ENCODE measurements around the gene KCNG3. TPM values are rescaled to one million over a fixed set of nuclear protein-coding genes. Genes with fewer than 3 reads are reported as not detected.
A peak's percentile ranks its signal among the peaks of the same experiment; 100 is the strongest.

KCNG3 gene
- total and polyA plus RNA-seq, 10 donors = 0.10 TPM; not detected in 9

GRCh38 chr2:42495234-42495581, 1.4 kb upstream of the KCNG3 start:
- DNase-seq = no peak
- intact Hi-C loops (cut with DNase I; ENCODE audit: low total_unique reads) = loop anchor here (5.0 kb wide), 1 partner anchor 167 kb away; no protein-coding TSS in a partner anchor
- no peaks in the 10 kb centered on the region for H3K36me3 ChIP-seq
- no peak for TF ChIP-seq POLR2AphosphoS5 (IDR thresholded peaks at IDR 0.05)
- no peak for TF ChIP-seq CTCF (IDR thresholded peaks at IDR 0.05 in 8 of 11, conservative IDR thresholded peaks at IDR 0.05 in 3 of 11)
- TF ChIP-seq POLR2A (IDR thresholded peaks at IDR 0.05) = no peak
- H3K4me3 ChIP-seq = peak overlapping the region in 3 of 8 donors; percentile 63 to 85 (median 74)
- 0 to 3% (median 0%) methylated on average over 1 of the region's 1 CpG for WGBS, 5 donors
- peaks cover 0 to 64% (median 36%) of the 10 kb centered on the region in 7 donors for H3K27me3 ChIP-seq (replicated peaks in 1 of 7)
- peaks cover 6 to 27% (median 24%) of the 10 kb centered on the region in 6 donors for H3K4me1 ChIP-seq
- no peak overlapping the region for H3K27ac ChIP-seq
- H3K9me3 ChIP-seq = peaks cover 0 to 5% (median 0%) of the 10 kb centered on the region in 8 donors

- H3K36me3 ChIP-seq = no peaks in the 10 kb centered on the region
- peaks cover 0 to 66% (median 36%) of the 10 kb centered on the region in 7 donors for H3K27me3 ChIP-seq (replicated peaks in 1 of 7)
- peak overlapping the region; percentile 45 to 85 (median 62) for H3K4me3 ChIP-seq
- no peak overlapping the region for H3K27ac ChIP-seq
- WGBS, 5 donors = 0 to 2% (median 1%) methylated on average over 44 to 65 of the region's 65 CpGs
- DNase-seq = peak; percentile 83
- peaks cover 6 to 27% (median 24%) of the 10 kb centered on the region in 6 donors for H3K4me1 ChIP-seq
- intact Hi-C loops (cut with DNase I; ENCODE audit: low total_unique reads) = loop anchor here (5.0 kb wide), 1 partner anchor 168 kb away; no protein-coding TSS in a partner anchor
- H3K9me3 ChIP-seq = peaks cover 0 to 5% (median 0%) of the 10 kb centered on the region in 8 donors
- no peak for TF ChIP-seq POLR2A (IDR thresholded peaks at IDR 0.05)
- no peak for TF ChIP-seq POLR2AphosphoS5 (IDR thresholded peaks at IDR 0.05)
- peak in 10 of 11 experiments; percentile 31 to 85 (median 72) for TF ChIP-seq CTCF (IDR thresholded peaks at IDR 0.05 in 8 of 11, conservative IDR thresholded peaks at IDR 0.05 in 3 of 11)
These were observed 812 bp upstream of the KCNG3 start for GRCh38 chr2:42494355-42495233.

- 9 to 17% (median 14%) methylated on average over 52 to 111 of the region's 111 CpGs for WGBS, 5 donors
- peak overlapping the region; percentile 45 to 85 (median 62) for H3K4me3 ChIP-seq
- TF ChIP-seq CTCF (IDR thresholded peaks at IDR 0.05 in 8 of 11, conservative IDR thresholded peaks at IDR 0.05 in 3 of 11) (no peak), POLR2AphosphoS5 (IDR thresholded peaks at IDR 0.05) (peak in 1 of 3 donors; percentile 46), POLR2A (IDR thresholded peaks at IDR 0.05) (no peak)
- peak; percentile 76 for DNase-seq
- peaks cover 6 to 27% (median 24%) of the 10 kb centered on the region in 6 donors for H3K4me1 ChIP-seq
- H3K9me3 ChIP-seq = peaks cover 0 to 5% (median 0%) of the 10 kb centered on the region in 8 donors
- H3K36me3 ChIP-seq = no peaks in the 10 kb centered on the region
- peaks cover 0 to 79% (median 36%) of the 10 kb centered on the region in 7 donors for H3K27me3 ChIP-seq (replicated peaks in 1 of 7)
- intact Hi-C loops (cut with DNase I; ENCODE audit: low total_unique reads) = no loop called here
- no peak overlapping the region for H3K27ac ChIP-seq
These were observed 903 bp downstream of the KCNG3 start for GRCh38 chr2:42492691-42493467.

Data from spleen (tissue), 11 donors.